Measurements from ENCODE around the gene CYP46A1. TPM values are rescaled to one million over a fixed set of nuclear protein-coding genes. Genes with fewer than 3 reads are reported as not detected.

Gene CYP46A1
- total and polyA plus RNA-seq, 12 donors: 0.67 to 5.9 (median 2.1) TPM

DNA sequence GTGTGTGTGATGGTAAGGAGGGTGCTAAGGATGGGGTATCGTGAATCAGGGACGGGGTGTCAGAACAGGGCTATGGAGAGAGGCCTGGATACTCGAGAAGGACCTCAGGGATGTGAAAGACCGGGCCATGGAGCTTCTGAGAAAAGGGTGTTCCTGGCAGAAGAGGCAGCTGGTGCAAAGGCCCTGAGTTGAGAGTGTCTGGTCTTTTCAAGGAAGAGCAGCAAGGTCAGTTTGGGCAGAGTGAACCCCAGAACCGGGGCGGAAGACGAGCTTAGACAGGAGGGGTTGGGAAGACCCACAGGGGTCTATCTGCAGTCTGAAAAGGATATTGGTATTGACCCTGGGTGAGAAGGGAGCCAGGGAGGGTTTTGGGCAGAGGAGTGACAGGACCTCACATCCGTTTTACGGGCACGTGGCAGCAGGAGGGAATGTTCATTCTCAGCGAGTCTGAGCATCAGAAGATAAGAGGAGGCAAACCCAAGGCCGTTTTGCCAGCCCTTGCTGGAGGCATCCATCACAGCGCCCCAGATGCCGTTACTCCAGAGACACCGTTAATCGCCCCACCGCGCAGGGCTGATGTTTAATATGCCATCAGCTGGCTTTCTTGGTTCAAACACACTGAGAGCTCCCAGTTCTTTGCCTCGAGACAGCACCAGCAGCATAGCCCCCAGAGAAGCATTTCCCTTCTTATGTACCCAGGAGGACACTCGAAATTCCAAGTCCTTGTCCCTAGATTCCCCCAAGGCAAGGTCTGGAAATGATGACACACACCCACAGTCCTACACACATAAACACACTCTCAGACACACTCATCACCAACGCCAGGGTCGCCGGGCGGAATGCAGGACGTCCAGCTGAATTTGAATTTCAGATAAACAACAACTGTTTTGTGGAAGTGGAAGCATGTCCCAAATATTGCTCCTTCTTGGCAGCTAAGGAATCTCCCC, 67.7 kb downstream of the CYP46A1 start:
- DNase-seq: peak; percentile 45 to 81 (median 73)
- peaks cover 48 to 63% of the 10 kb centered on the region in 2 donors for H3K4me1 ChIP-seq (replicated peaks in 1 of 2)
- 27 to 35% (median 34%) methylated on average over 20 to 25 of the region's 25 CpGs for WGBS, 4 donors
- H3K27ac ChIP-seq: peak overlapping the region; percentile 6 to 94 (median 43)
- no peaks in the 10 kb centered on the region for H3K27me3 ChIP-seq
- no peaks in the 10 kb centered on the region for H3K36me3 ChIP-seq (replicated peaks in 1 of 2)
- intact Hi-C loops (cut with DNase I): no loop called here
- H3K4me3 ChIP-seq: no peak overlapping the region
- peak in 1 of 2 donors; percentile 22 for TF ChIP-seq POLR2A (IDR thresholded peaks at IDR 0.05)
- TF ChIP-seq, protein P1, sequence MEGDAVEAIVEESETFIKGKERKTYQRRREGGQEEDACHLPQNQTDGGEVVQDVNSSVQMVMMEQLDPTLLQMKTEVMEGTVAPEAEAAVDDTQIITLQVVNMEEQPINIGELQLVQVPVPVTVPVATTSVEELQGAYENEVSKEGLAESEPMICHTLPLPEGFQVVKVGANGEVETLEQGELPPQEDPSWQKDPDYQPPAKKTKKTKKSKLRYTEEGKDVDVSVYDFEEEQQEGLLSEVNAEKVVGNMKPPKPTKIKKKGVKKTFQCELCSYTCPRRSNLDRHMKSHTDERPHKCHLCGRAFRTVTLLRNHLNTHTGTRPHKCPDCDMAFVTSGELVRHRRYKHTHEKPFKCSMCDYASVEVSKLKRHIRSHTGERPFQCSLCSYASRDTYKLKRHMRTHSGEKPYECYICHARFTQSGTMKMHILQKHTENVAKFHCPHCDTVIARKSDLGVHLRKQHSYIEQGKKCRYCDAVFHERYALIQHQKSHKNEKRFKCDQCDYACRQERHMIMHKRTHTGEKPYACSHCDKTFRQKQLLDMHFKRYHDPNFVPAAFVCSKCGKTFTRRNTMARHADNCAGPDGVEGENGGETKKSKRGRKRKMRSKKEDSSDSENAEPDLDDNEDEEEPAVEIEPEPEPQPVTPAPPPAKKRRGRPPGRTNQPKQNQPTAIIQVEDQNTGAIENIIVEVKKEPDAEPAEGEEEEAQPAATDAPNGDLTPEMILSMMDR (IDR thresholded peaks at IDR 0.05): no peak
- no peaks in the 10 kb centered on the region for H3K9me3 ChIP-seq (replicated peaks in 1 of 3)

DNA sequence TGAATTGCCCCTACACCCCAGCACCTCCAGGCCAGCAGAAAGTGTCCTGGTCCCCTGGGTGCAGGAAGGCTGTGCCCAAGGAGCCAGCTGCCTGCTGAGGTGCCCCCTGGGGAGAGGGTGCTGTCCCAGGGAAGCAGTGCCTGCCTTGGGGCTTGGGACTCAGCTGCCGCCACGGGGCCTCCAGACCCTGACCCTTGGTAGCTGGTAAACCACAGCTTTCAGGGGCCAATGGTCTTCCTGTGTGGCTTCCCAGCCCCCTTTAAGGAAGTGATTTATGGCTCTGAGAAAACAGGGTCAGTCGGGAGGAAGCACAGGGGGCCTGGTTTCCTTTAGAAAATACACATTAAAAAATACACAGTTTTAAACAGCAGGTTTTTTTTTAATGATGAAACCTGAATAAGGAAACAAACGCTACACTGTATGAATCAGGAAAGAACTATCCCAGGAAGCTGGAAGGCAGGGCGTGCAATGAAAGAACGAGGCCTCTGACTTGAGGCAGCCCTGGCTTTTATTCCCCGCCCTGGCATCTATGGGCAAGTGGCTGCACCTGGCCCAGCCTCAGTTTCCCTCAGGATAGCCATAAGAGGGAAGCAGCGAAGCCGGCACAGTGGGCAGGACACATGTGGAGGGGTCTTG, 68.5 kb downstream of the CYP46A1 start:
- no peaks in the 10 kb centered on the region for H3K36me3 ChIP-seq (replicated peaks in 1 of 2)
- no peaks in the 10 kb centered on the region for H3K27me3 ChIP-seq
- DNase-seq: peak in 3 of 7 donors; percentile 17 to 42 (median 35)
- H3K4me3 ChIP-seq: no peak overlapping the region
- TF ChIP-seq, protein P1 (IDR thresholded peaks at IDR 0.05): no peak
- no peak for TF ChIP-seq POLR2A (IDR thresholded peaks at IDR 0.05)
- intact Hi-C loops (cut with DNase I): no loop called here
- 24 to 35% (median 24%) methylated on average over 6 to 9 of the region's 9 CpGs for WGBS, 4 donors
- H3K4me1 ChIP-seq (replicated peaks in 1 of 2): peaks cover 47 to 64% of the 10 kb centered on the region in 2 donors
- no peaks in the 10 kb centered on the region for H3K9me3 ChIP-seq (replicated peaks in 1 of 3)
- peak overlapping the region; percentile 6 to 94 (median 43) for H3K27ac ChIP-seq

DNA sequence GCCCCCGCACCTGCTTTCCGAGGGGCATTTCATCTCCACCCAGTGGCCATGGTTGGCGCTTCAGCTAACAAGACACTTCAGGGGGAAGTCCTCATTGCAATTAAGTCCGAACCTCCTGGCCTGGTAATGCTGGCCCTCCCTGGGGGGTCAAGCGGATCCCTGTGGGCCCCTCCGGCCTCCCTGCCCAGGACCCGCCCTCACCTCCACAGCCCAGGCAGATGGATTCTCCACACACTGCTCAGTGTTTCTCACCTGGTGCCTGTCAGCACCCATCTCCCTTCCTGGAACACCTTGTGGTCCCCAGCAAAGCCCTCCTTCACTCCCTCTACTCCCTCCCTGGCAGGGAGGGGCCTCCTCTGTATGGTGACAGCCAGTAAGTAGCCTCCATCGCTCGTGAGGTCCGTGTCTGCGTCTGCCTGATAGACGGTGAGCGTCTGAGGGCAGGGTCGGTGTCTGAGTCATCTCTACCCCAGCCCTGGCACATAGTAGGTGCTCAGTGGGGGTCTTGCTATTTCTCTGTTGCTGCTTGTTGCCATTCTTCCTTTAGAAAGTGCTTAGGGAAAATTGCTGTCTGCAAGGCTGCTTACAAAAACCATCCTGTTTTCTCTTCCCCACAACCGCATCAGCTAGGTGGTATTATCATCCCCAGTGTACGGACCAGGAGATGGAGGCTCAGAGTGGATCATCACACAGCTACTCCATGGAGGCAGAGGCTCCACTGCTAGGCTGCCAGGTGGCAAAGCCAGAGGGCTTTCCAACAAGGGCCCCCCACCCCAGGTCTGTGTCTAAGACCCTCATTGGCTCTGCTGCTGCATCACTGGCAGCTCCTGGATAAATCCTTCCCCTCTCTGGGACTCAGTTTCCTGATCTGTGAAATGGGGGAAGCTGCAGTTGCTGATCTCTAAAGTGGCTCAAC, 69.4 kb downstream of the CYP46A1 start:
- peak in 2 of 7 donors; percentile 10 to 19 for DNase-seq

More for the DNA sequence above, 69.4 kb downstream of the CYP46A1 start:
- WGBS, 4 donors: 67 to 80% (median 73%) methylated on average over 3 to 16 of the region's 16 CpGs
- Histone ChIP-seq H3K4me3 (no peak overlapping the region), H3K36me3 (replicated peaks in 1 of 2) (no peaks in the 10 kb centered on the region), H3K9me3 (replicated peaks in 1 of 3) (no peaks in the 10 kb centered on the region), H3K27ac (peak overlapping the region in 2 of 5 donors; percentile 84 to 94), H3K27me3 (no peaks in the 10 kb centered on the region), H3K4me1 (replicated peaks in 1 of 2) (peaks cover 52 to 73% of the 10 kb centered on the region in 2 donors)
- intact Hi-C loops (cut with DNase I): no loop called here
- TF ChIP-seq POLR2A (IDR thresholded peaks at IDR 0.05): no peak
- TF ChIP-seq, protein P1 (IDR thresholded peaks at IDR 0.05): no peak
